GM10248 (cell line): ENCODE data around the gene ECEL1.

Experiments
- CTCF ChIA-PET: fragments of 300-600 bp; sonication (Branson Sonifier 250); formaldehyde crosslinking; extraction: SDS; loops from one replicate; lab custom pipeline; 2021; ENCODE audit warnings: antibody characterized with exemption; lab: Yijun Ruan, JAX
- POLR2A ChIA-PET: fragments of 350-650 bp; sonication (Branson Sonifier 250); formaldehyde crosslinking; extraction: SDS; loops from one replicate; lab custom pipeline; 2020; ENCODE audit warnings: antibody characterized with exemption; lab: Yijun Ruan, JAX
- DNase-seq: peaks from one replicate; pipeline ENCODE4 v3.0.0; 2012; ENCODE audit errors: extremely low spot score
- TF ChIP-seq, protein P1 (sequence below): IDR thresholded peaks from 2 replicates; pipeline ENCODE4 v1.5.1; 2012; ENCODE audit warnings: mild to moderate bottlenecking, low read depth; ENCODE audit errors: extremely low read depth, missing control alignments, control extremely low read depth

The ECEL1 gene

DNA sequence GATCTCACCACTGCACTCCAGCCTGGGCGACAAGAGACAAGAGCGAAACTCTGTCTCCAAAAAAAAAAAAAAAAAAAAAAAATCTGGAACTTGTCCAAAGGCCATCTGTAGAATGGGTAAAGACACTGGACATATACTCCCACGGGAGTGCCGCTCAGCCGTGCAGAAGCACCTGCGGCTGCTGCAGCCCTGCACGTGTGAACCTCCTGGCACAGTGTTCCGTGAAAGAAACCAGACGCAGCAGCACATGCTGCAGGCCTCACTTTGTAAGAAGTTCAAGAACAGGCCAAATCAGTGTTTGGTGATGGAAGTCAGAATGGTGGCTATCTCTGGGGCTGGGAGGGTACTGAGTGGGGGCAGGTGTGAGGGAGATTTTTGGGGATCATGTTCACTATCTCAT is 44.8 kb upstream of the ECEL1 start:
- POLR2A ChIA-PET = interaction anchor here (0.6 kb wide), 1 partner anchor 568 kb away, joined by 3 read pairs; no protein-coding TSS in a partner anchor
- TF ChIP-seq, protein P1, sequence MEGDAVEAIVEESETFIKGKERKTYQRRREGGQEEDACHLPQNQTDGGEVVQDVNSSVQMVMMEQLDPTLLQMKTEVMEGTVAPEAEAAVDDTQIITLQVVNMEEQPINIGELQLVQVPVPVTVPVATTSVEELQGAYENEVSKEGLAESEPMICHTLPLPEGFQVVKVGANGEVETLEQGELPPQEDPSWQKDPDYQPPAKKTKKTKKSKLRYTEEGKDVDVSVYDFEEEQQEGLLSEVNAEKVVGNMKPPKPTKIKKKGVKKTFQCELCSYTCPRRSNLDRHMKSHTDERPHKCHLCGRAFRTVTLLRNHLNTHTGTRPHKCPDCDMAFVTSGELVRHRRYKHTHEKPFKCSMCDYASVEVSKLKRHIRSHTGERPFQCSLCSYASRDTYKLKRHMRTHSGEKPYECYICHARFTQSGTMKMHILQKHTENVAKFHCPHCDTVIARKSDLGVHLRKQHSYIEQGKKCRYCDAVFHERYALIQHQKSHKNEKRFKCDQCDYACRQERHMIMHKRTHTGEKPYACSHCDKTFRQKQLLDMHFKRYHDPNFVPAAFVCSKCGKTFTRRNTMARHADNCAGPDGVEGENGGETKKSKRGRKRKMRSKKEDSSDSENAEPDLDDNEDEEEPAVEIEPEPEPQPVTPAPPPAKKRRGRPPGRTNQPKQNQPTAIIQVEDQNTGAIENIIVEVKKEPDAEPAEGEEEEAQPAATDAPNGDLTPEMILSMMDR = no peak
- no peak for DNase-seq
- CTCF ChIA-PET = interaction anchor here (0.9 kb wide), 1 partner anchor 11 kb away, joined by 3 read pairs; no protein-coding TSS in a partner anchor

DNA sequence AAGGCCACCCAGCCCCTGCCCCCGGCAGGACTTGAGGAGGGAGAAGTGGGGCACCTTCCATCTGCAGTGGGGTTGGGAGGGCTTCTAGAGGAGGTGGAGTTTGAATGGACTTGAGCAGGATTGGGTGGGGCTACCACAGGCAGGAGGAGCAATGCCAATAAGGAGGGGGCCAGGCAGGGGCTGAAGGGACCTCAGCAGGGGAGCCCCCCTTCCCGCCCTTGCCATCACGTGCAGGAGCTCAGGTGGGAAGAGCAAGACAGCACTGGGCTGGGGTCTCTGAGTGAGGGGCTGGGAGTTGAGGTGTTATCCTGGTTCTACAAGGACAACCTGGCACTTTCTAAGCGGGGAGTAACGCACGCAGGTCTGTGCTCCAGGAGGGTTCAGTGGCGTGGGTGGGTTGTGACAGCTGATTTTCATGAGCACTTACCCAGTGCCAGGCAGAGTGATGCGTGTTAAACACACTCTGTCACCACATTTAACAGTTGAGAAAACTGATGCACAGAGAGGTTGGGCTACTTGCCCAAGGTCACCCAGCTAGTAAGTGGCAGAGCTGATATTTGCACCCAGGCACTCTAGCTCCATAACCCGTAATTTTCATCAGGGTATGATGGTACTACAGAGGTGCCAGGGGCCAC is 43.1 kb upstream of the ECEL1 start:
- TF ChIP-seq, protein P1 = no peak
- CTCF ChIA-PET = interaction anchor here (1.1 to 1.3 kb wide), 3 partner anchors 8 to 20 kb away, joined by 3 to 5 read pairs (median 3); no protein-coding TSS in a partner anchor
- POLR2A ChIA-PET = no interaction called here
- DNase-seq = no peak

DNA sequence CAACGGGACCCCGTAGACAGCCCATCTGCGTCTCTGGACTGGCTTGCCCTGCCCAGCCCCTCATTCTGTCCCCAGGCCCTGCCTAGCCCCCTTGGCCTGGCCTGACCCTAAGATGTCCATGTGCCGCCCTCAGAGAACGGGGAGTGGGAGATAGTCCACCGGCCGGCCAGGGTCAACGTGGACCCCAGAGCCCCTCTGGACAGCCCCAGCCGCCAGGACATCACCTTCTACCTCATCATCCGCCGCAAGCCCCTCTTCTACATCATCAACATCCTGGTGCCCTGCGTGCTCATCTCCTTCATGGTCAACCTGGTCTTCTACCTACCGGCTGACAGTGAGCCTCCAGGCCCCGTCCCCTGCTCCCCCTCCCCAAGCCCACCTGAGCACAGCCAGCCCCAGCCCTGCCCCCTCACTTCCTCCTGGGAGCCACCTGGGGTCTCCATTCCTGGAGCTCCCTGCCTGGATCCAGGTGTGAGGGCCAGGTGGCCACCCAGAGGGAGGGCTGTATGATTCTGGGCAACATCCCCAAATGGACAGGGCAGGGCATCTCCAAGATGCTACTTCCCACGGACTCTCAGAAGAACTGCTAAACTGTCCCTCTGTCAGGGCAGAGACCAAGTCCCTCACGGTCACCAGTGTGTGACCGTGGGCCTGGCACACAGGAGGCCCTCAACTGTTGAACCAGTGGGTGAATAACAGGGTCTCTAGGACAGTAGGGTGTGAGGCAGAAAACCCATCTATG is 42.3 kb upstream of the ECEL1 start:
- no peak for DNase-seq
- ChIA-PET CTCF (interaction anchor here (1.3 kb wide), 1 partner anchor 9 kb away, joined by 5 read pairs; no protein-coding TSS in a partner anchor), POLR2A (no interaction called here)
- TF ChIP-seq, protein P1 = no peak

DNA sequence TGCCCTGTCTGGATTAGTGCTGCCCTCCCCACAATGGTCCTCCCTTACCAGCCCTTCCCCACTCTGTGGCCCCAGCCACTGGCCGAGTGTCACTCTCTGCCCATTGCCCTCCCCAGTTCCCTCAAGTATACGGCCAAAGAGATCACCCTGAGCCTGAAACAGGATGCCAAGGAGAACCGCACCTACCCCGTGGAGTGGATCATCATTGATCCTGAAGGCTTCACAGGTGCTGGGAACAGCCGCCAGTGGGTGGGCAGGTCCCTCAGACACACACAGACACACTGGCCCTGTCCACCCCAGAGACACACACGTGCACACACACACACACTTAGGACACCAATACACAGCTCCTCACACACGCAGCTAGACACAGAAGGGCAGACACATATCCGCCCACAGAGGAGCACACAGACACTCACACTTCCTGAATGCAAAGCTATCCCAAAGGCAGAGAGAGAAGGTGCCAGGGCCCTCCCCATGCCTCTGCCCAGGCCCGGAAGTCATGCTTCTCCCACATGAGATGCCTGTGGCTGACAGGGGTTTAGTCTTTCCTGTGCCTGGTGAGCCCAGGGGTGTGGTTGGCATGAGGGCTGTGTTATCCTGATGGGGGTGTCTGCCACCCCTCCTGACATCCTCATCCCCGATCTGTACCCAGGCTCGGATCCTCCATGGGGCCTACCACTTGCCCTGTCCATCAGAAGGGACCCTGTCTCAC is 41.3 kb upstream of the ECEL1 start:
- ChIA-PET POLR2A (no interaction called here), CTCF (interaction anchor here (1.0 kb wide), 1 partner anchor 202 kb away, joined by 3 read pairs; no protein-coding TSS in a partner anchor)
- no peak for DNase-seq
- TF ChIP-seq, protein P1 = no peak

DNA sequence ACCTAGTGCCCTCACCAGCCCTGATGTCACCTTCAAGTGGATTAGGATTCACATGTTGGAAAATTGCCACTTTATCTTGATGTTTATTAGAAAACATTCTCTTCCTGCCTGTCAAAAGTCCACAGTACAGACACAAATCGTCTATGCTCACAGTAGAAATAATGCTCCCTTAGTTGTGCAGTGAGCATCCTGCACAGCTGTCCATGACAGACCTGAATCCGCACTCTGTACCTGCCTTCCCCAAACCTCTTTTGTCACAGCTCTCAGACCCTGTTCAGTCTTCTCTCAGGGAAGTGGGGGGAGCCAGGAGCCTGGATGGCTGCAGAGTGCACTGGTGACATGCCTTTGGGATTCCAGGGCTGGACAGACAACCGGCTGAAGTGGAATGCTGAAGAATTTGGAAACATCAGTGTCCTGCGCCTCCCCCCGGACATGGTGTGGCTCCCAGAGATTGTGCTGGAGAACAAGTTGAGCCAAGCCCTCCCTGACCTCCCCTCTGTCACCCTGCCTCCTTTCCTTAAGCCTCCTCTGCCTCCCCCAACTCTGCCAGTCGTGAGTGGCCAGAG is 40.4 kb upstream of the ECEL1 start:
- TF ChIP-seq, protein P1 = no peak
- ChIA-PET POLR2A (no interaction called here), CTCF (interaction anchor here (1.0 kb wide), 1 partner anchor 201 kb away, joined by 3 read pairs; no protein-coding TSS in a partner anchor)
- no peak for DNase-seq

DNA sequence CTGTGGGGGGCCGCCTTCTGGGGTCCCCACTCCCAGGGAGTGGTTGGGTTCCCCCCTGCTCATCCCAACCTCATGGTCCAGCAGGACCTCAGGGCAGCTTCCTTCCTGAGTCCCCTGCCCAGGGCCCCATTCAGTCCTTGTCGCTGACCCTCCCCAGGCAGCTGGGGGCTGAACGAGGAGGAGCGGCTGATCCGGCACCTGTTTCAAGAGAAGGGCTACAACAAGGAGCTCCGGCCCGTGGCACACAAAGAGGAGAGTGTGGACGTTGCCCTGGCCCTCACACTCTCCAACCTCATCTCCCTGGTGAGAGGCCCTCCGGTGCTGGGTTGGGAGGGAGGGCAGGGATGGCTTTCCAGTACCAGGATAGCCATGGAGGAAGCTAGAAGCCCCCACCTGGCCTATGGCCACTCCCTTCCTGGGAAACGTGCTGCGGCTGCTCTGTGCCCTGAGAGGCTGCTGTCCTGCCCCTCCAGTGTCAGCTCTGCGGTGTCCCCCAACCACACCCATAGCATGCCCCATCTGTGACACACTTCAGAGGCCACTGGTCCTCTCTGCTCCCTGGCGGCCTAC is 38.8 kb upstream of the ECEL1 start:
- TF ChIP-seq, protein P1 = no peak
- POLR2A ChIA-PET = no interaction called here
- no peak for DNase-seq
- CTCF ChIA-PET = interaction anchor here (1.4 kb wide), 1 partner anchor 9 kb away, joined by 3 read pairs; no protein-coding TSS in a partner anchor
